ENCODE data around the gene AZU1.
"Not testable (repeated sequence)": the region's sequence is repeated elsewhere in the genome, so short reads cannot be mapped to it uniquely, and the experiment has no call there.

- TF ChIP-seq CTCF, POLR2A (IDR thresholded peaks at IDR 0.05): not testable (repeated sequence)
These were observed 15.2 kb downstream of the AZU1 start for GRCh38 chr19:842802-843179.

All from heart left ventricle (tissue), 13 donors.